Tibial nerve (tissue), 3 donors: ENCODE results near the gene ESPL1.

Source experiments
- POLR2A ChIP-seq, 2 donors: fragments of 450-650 bp; IDR thresholded peaks; one replicate each; pipeline ENCODE4 v1.6.1; 2017; ENCODE audit warnings: antibody characterized with exemption in 2 of 2, mild to moderate bottlenecking in 2 of 2, moderate library complexity in 2 of 2
- TF ChIP-seq, protein P1 (sequence below), 5 experiments: fragments of 200-600 bp in 3 of 5; fragments of 450-650 bp in 2 of 5; sonication (generic) in 3 of 5; IDR thresholded peaks; one replicate each; pipeline ENCODE4 v1.5.1; 2016 to 2019; ENCODE audit warnings: antibody characterized with exemption in 5 of 5, mild to moderate bottlenecking in 3 of 5, moderate library complexity in 2 of 5

DNA sequence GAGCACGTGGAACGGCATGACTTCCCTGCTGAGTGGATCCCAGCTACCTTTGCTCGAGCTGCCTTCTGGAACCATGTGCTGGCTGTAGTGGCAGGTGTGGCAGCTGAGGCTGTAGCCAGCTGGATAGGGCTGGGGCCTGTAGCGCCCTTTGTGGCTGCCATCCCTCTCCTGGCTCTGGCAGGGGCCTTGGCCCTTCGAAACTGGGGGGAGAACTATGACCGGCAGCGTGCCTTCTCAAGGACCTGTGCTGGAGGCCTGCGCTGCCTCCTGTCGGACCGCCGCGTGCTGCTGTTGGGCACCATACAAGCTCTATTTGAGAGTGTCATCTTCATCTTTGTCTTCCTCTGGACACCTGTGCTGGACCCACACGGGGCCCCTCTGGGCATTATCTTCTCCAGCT lies 14.8 kb upstream of the ESPL1 start:
- TF ChIP-seq, protein P1, sequence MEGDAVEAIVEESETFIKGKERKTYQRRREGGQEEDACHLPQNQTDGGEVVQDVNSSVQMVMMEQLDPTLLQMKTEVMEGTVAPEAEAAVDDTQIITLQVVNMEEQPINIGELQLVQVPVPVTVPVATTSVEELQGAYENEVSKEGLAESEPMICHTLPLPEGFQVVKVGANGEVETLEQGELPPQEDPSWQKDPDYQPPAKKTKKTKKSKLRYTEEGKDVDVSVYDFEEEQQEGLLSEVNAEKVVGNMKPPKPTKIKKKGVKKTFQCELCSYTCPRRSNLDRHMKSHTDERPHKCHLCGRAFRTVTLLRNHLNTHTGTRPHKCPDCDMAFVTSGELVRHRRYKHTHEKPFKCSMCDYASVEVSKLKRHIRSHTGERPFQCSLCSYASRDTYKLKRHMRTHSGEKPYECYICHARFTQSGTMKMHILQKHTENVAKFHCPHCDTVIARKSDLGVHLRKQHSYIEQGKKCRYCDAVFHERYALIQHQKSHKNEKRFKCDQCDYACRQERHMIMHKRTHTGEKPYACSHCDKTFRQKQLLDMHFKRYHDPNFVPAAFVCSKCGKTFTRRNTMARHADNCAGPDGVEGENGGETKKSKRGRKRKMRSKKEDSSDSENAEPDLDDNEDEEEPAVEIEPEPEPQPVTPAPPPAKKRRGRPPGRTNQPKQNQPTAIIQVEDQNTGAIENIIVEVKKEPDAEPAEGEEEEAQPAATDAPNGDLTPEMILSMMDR (IDR thresholded peaks at IDR 0.05) = no peak
- TF ChIP-seq POLR2A (IDR thresholded peaks at IDR 0.05) = no peak
